Lung (tissue), 16 donors: ENCODE data around the gene PDE8A. TPM values are rescaled to one million over a fixed set of nuclear protein-coding genes. Genes with fewer than 3 reads are reported as not detected.

Experiments
- ATAC-seq: fragments of 200-7000 bp; cut with Tn5 transposase; one replicate; pipeline ENCODE4 v1.9.1; 2020; ENCODE audit warnings: moderate number of reproducible peaks; ENCODE audit not compliant: insufficient read depth, low FRiP score
- DNase-seq, 3 donors: peaks; one replicate each; pipeline ENCODE4 v3.0.0-alpha.2; 2013 to 2017
- H3K27ac ChIP-seq, 2 donors: one replicate each; pipeline ENCODE4 v1.5.1; 2013; ENCODE audit warnings: mild to moderate bottlenecking in 2 of 2, moderate library complexity in 2 of 2, control low read depth in 1 of 2, inconsistent platforms in 1 of 2, low read depth in 1 of 2, low read length in 1 of 2
- H3K27me3 ChIP-seq, 3 donors: one replicate each; pipeline ENCODE4 v1.5.1; 2013; ENCODE audit warnings: low read length in 2 of 3; ENCODE audit not compliant: control insufficient read depth in 3 of 3, insufficient read depth in 3 of 3
- H3K36me3 ChIP-seq, 4 donors: one replicate each; pipeline ENCODE4 v1.5.1; 2013; ENCODE audit warnings: low read length in 4 of 4, mild to moderate bottlenecking in 1 of 4, moderate library complexity in 1 of 4; ENCODE audit not compliant: control insufficient read depth in 4 of 4, insufficient read depth in 4 of 4
- H3K4me1 ChIP-seq, 5 donors: one replicate each; pipeline ENCODE4 v1.5.1; 2013; ENCODE audit warnings: low read length in 5 of 5, mild to moderate bottlenecking in 2 of 5, moderate library complexity in 1 of 5; ENCODE audit not compliant: control insufficient read depth in 5 of 5, insufficient read depth in 5 of 5
- H3K4me3 ChIP-seq: one replicate; pipeline ENCODE4 v1.5.1; 2013; ENCODE audit warnings: mild to moderate bottlenecking, control low read depth, moderate library complexity
- H3K9ac ChIP-seq, 2 donors: one replicate each; pipeline ENCODE4 v1.5.1; 2013; ENCODE audit warnings: low read length in 2 of 2, control low read depth in 1 of 2; ENCODE audit not compliant: insufficient read depth in 1 of 2
- H3K9me3 ChIP-seq, 4 donors: one replicate each; pipeline ENCODE4 v1.5.1; 2013; ENCODE audit warnings: low read length in 3 of 4, mild to moderate bottlenecking in 1 of 4, moderate library complexity in 1 of 4; ENCODE audit not compliant: control insufficient read depth in 4 of 4, insufficient read depth in 3 of 4
- CTCF ChIP-seq: IDR thresholded peaks from 2 replicates; pipeline ENCODE4 v1.5.1; 2012; ENCODE audit warnings: mild to moderate bottlenecking; ENCODE audit errors: control extremely low read depth, extremely low read depth
- WGBS, 2 donors: extraction: QIAGEN DNeasy Blood & Tissue Kit; methylation state at CpG; one replicate each; pipeline ENCODE4 v1.1.7; 2013; 5-methylcytosine and 5-hydroxymethylcytosine counted together
- long read RNA-seq, 5 donors: transcript quantifications; one replicate each; lab custom pipeline, GENCODE V29; 2026
- polyA plus RNA-seq, 2 donors: library from polyadenylated mRNA; stranded (reverse); fragments of 200-250 nt; gene quantifications; one replicate each; pipeline ENCODE4 v1.2.1, GENCODE V29; 2013
- total RNA-seq, 2 donors: library from RNA; depleted of rRNA in 1 of 2; stranded (reverse); fragments of >200 nt in 1 of 2; gene quantifications; one replicate each; pipeline ENCODE4 v1.2.1, GENCODE V29; 2014 to 2021
- donor health status: control.
- donor health status: control.
- donor health status: Bipolar disorder and iron deficiency.
- donor health status: healthy.
- donor health status: DM: yes; HTN: yes; CAD: no.

Gene PDE8A, protein sequence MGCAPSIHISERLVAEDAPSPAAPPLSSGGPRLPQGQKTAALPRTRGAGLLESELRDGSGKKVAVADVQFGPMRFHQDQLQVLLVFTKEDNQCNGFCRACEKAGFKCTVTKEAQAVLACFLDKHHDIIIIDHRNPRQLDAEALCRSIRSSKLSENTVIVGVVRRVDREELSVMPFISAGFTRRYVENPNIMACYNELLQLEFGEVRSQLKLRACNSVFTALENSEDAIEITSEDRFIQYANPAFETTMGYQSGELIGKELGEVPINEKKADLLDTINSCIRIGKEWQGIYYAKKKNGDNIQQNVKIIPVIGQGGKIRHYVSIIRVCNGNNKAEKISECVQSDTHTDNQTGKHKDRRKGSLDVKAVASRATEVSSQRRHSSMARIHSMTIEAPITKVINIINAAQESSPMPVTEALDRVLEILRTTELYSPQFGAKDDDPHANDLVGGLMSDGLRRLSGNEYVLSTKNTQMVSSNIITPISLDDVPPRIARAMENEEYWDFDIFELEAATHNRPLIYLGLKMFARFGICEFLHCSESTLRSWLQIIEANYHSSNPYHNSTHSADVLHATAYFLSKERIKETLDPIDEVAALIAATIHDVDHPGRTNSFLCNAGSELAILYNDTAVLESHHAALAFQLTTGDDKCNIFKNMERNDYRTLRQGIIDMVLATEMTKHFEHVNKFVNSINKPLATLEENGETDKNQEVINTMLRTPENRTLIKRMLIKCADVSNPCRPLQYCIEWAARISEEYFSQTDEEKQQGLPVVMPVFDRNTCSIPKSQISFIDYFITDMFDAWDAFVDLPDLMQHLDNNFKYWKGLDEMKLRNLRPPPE
- total RNA-seq (10 to 100 TPM; 39.0 to 87.7 TPM), polyA plus RNA-seq (10 to 100 TPM; 13.7 to 28.0 TPM)
- long read RNA-seq, donor 1, partial matches to known transcripts: 0 of 1 reads
- long read RNA-seq, donor 1, other reads (novel, unspliced or antisense): 0 of 1 reads
- long read RNA-seq, donor 2: 0 reads
- long read RNA-seq, donor 3, partial matches to known transcripts: 0 of 1 reads
- long read RNA-seq, donor 3, other reads (novel, unspliced or antisense): 0 of 1 reads
- long read RNA-seq, donor 4, partial matches to known transcripts: 0 of 1 reads
- long read RNA-seq, donor 4, other reads (novel, unspliced or antisense): 0 of 1 reads
- long read RNA-seq, donor 5, partial matches to known transcripts: 0 of 4 reads
- long read RNA-seq, donor 5, other reads (novel, unspliced or antisense): 0 of 4 reads

DNA sequence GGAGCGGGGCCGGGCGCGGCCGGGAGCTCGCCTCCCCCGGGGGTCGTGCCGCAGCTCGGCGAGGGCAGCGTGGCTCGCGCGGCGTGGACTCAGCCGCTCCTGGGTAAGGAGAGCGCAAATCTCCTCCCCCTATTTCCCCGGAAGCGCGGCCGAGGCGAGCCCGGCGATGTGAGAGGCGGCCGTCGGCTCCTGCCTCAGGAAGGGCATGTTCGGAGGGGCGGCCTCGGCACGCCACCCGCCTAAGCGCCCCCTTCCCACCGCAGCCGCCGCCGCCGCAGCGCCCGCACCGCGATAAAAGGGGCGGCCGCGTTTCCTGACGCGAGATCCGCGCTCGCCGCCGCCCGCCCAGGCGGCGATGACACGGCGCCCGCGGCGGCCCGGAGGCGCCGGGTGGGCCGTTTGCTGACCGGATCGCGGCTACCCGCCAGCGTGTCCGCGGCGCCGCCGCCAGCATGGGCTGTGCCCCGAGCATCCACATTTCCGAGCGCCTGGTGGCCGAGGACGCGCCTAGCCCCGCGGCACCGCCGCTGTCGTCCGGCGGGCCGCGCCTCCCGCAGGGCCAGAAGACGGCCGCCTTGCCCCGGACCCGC lies at the start of gene PDE8A:
PDE8A (plus strand) TSS at position 146 of the 590 bp plus-strand sequence; CDS start at position 453, 307 bp downstream.
- H3K36me3 ChIP-seq: no peaks in the 10 kb centered on the region
- H3K27ac ChIP-seq: peak within 1 kb of the TSS; percentile 93 to 96
- peak within 1 kb of the TSS in 1 of 2 donors; percentile 51 for H3K9ac ChIP-seq
- TF ChIP-seq CTCF: no peak
- H3K4me3 ChIP-seq: peak within 1 kb of the TSS; percentile 85
- peaks cover 2 to 32% (median 9%) of the 10 kb centered on the region in 5 donors for H3K4me1 ChIP-seq
- H3K9me3 ChIP-seq: no peaks in the 10 kb centered on the region
- peaks cover 0 to 2% (median 0%) of the 10 kb centered on the region in 3 donors for H3K27me3 ChIP-seq
- 1% methylated on average over 42 to 95 of the region's 95 CpGs for WGBS, 2 donors
- DNase-seq (peak; percentile 46 to 66 (median 49)), ATAC-seq (peak; percentile 0)

DNA sequence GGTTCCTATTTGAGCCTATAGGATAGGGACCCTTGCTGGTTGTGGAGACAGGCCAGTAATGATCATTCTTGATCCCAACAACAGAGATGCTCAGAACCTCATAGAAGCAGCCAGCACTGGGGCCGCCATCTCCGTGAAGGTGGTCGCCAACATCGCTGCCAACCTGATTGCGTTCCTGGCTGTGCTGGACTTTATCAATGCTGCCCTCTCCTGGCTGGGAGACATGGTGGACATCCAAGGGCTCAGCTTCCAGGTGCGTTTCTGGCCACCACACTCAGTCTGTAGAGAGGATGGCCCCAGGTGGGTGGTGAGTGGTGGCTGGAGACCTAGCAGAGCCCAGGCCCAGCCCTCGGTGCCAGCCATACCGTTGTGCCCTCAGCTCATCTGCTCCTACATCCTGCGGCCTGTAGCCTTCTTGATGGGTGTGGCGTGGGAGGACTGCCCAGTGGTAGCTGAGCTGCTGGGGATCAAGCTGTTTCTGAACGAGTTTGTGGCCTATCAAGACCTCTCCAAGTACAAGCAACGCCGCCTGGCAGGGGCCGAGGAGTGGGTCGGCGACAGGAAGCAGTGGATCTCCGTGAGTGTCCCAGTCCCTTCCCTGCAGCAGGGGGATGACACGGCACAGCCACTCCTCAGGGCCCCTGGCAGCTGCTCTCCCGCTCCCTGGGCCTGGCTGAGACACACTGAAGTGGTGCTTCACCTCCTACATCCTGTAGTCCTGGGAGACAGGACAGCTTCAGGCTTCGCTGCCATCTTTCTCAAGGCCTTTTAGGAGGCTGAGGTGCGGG lies 46.5 kb upstream of the PDE8A start:
- H3K4me3 ChIP-seq: no peak overlapping the region
- DNase-seq (no peak), ATAC-seq (no peak)
- no peaks in the 10 kb centered on the region for H3K36me3 ChIP-seq
- 87 to 89% methylated on average over 21 of the region's 21 CpGs for WGBS, 2 donors
- no peak overlapping the region for H3K27ac ChIP-seq
- no peaks in the 10 kb centered on the region for H3K27me3 ChIP-seq
- peaks cover 0 to 2% (median 0%) of the 10 kb centered on the region in 4 donors for H3K9me3 ChIP-seq
- TF ChIP-seq CTCF: no peak
- H3K9ac ChIP-seq: no peak overlapping the region
- no peaks in the 10 kb centered on the region for H3K4me1 ChIP-seq

GRCh38 chr15:84937144-84937543 lies 44.5 kb upstream of the PDE8A start:
- H3K36me3 ChIP-seq: no peaks in the 10 kb centered on the region
- DNase-seq (no peak), ATAC-seq (no peak)
- no peak overlapping the region for H3K27ac ChIP-seq
- TF ChIP-seq CTCF: no peak
- H3K4me3 ChIP-seq: no peak overlapping the region
- H3K27me3 ChIP-seq: no peaks in the 10 kb centered on the region
- no peak overlapping the region for H3K9ac ChIP-seq
- H3K4me1 ChIP-seq: no peaks in the 10 kb centered on the region
- H3K9me3 ChIP-seq: peaks cover 0 to 2% (median 0%) of the 10 kb centered on the region in 4 donors
- WGBS, 2 donors: 38 to 58% methylated on average over 5 of the region's 5 CpGs
